GM19035 (cell line): ENCODE results near the gene ZFHX2.
A peak's percentile ranks its signal among the peaks of the same experiment; 100 is the strongest.

Experiments used
- ATAC-seq: cut with Tn5 transposase; IDR thresholded peaks from one replicate; pipeline ENCODE4 v1.9.1; 2021; ENCODE audit not compliant: unreplicated experiment

Gene ZFHX2

DNA sequence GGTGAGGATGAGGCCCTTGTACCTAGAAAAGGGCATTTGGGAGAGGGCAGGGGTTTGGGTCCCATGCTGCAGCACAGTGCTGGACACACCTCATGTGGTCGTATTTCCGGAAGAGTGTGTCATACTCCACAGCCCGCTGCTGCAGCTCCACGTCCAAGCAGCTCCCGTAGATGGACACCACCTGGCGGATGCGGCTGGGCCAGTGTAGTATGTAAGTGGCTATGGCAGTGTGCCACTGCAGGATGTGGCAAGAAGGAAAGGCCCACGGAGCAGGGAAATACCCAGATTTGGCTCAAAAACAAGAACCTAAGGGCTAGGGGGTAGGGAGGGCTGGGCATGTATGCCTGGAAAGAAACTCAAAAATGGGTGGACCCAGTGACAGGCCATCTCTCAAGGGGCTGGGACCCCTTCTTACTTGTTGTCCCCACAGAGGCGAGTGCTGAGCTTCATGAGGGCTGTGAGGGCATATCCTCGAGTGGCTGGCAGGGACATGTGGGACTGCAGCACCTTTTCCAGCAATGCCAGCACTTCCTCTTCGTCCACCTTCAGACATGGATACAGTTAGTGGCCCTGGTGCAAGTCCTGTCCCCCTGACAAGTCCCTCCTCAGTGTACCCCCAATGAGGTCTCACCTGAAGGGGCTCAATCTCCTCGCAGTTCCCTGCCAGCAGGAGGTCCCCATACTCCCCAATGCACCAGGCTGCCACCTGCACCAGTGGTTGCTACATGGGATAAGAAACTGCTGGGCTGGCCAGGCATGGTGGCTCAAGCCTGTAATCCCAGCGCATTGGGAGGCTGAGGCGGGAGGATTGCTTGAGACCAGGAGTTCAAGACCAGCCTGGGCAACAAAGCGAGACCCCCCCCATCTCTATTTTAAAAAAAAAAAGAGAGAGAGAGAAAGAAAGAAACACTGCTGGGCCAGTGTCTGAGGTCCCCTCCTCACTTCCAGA is 10.6 kb upstream of the ZFHX2 start:
- no peak for ATAC-seq

DNA sequence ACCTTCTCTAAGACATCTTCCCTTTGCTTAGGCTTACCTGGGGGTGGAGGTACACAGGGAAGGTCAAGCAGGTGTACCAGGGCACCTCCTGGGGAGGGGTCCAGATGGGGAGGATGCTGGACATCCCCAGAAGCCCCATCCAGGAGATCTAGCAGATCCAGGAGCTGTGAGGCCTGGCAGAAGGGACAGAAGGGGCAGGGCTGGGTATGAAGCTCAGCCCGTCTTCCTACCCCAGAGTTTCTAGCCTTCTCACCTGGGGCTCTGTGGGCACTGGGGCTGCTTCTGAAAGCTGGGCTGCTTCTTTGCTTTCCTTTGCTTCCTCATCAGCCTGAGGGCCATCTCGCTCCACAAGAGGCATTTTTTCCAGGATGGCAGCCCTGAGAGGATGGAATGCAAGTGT is 9.7 kb upstream of the ZFHX2 start:
- no peak for ATAC-seq

DNA sequence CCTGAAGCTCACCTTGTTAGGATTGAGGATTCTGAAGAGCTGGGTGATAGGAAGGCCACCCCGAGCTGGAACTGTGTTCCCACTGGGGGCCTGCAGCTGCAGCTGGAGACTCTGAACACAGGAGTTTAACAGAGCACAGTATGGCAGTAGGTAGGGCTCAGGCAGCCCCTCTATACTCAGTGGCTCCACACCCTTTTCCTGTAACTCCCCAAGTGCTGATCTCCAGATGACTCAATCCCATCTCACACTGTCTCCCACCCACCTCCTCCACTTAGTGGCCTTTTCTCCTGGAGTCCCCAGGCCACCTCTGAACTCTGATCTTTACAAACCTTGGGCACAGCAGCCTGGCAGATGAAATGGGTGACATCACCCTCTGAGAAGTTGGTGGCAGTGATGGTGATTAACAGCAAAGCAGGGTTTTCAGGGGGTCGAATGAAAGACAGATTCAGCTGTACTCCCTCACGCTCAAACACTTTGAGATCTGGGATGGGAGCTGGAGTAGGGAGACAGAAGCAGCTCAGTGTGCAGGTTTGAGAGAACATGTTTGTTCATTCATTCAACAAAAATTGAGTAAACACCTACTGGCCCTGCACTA is 8.5 kb upstream of the ZFHX2 start:
- no peak for ATAC-seq

DNA sequence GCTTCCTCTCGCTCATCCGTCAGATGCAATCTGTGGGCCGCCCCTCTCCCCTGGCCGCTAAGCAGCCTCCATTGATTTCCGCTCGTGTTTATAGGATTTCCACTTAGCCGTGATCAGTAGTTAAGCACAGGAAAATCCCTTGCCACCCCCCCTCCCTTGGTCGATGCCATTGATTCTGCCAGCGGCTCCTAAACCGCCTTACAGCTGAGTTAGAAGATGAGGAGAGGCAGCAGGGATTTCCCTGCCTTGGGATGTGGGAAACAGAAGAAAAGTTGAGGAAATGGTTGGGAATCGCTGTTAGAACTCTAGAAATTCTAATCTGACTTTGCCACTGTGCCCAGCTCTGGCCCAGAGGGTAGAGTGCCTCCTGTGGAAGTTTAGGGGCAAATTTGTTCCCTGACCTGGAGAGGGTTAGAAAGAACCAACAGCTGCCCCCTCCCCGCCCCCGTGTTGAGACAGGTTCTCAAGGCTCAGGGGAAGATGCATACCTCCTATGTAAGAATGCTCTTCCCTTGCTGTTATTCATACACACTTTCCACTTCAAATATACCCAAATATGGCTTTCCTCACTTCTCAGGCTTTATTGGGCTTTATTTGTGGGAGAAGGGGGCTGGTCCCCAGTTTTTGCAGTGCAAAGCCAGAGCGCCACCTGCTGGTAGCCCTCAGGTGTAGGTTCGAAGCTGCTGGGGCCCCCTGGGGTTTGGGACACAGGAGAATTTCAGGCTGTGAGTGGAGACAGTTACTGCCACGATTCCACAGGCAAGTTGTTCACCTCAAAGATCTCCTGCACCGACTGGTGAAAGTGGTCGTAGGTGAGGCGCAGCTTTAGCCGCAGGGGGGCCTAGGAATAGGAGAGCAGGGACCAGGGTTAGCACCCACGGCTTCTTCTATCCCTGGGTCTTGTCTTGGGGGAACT is 7.7 kb upstream of the ZFHX2 start:
- no peak for ATAC-seq

DNA sequence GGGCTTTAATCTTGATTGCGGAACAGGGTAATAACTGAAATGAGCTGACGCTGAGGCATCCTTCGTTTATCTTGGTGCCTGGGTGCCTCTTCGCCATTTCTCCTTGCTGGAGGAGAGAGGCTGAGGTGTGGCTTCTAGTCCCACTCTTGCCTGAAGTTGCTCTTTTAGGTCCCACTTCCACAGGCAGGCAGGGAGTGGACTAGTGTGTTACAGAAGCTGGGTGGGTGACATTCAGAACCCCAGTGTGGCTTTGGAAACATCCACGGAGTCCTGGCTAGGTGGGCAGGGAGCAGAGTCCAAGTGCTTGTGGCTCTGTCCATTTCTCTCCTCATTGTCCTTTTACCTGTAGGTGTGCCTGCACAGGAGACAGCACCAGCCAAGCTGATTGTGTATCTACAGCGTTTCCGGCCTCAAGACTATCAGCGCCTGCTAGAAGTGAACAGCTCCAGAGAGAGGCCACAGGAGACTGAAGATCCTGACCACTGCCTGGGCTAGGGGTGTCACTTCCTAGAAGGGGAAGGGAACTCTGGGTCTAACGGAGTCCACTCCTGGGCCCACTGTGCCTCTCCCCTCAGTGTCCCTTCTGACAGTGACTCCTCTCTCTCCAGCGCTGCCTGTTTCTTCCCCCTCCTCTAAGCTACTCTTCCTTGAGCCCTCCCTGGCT is 6.9 kb upstream of the ZFHX2 start:
- ATAC-seq: no peak

DNA sequence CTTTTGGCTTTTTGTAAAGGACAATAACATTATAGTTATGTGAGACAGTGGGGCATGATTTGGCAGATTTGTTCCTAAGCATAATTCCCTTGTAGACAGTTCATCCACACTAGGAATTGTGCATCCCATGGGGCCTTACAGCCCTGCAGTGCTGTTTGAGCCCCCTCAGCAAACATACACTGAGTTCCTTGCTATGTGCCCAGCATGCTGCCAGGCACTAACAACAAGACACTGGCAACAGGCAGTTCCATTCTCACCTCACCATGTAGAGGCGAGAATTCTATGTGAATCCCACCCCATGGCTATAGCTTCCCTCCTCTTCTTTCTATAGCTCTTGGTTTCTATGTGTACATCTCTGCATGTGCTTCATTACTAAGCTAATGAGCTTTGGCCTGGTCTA is 6.4 kb upstream of the ZFHX2 start:
- ATAC-seq: no peak

DNA sequence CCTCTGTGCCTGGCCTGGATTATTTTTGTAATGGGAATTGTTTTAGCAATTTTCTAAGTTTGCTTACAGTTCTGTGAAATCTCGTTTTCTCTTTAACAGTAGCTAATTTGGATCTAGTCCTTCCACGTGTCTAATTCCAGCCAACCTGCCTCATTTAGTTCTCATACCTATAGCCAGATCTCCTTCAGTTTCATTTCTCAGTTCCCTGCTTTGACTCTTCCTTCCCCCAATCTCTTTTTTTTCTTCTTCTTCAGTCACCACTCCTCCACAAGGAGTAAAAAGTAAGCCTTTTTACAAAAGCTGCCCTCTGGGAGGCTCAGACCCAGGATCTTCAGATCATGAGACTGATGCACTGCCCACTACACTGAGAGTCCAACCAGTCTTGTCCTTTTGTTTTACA is 6.0 kb upstream of the ZFHX2 start:
- ATAC-seq: no peak

DNA sequence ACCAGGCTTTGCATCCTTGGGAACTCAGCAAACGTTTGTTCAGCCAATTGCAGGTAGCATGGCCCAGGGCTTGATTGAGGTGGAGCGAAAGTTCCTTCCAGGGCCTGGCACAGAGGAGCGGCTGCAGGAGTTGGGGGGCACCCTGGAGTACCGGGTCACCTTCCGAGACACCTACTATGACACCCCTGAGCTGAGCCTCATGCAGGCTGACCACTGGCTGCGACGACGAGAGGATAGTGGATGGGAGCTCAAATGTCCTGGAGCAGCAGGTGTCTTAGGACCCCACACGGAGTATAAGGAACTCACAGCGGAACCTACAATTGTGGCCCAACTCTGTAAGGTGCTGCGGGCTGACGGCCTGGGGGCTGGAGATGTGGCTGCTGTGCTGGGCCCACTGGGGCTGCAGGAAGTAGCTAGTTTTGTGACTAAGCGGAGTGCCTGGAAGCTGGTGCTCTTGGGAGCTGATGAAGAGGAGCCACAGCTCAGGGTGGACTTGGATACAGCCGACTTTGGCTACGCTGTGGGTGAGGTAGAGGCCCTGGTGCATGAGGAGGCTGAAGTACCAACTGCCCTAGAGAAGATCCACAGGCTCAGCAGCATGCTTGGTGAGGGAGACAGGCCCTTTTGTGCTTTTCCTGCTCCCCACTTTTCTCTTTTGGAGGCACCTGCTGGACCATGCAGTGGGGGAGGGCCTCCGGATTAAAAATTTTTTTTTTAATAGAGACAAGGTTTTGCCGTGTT is 5.3 kb upstream of the ZFHX2 start:
- ATAC-seq: no peak

DNA sequence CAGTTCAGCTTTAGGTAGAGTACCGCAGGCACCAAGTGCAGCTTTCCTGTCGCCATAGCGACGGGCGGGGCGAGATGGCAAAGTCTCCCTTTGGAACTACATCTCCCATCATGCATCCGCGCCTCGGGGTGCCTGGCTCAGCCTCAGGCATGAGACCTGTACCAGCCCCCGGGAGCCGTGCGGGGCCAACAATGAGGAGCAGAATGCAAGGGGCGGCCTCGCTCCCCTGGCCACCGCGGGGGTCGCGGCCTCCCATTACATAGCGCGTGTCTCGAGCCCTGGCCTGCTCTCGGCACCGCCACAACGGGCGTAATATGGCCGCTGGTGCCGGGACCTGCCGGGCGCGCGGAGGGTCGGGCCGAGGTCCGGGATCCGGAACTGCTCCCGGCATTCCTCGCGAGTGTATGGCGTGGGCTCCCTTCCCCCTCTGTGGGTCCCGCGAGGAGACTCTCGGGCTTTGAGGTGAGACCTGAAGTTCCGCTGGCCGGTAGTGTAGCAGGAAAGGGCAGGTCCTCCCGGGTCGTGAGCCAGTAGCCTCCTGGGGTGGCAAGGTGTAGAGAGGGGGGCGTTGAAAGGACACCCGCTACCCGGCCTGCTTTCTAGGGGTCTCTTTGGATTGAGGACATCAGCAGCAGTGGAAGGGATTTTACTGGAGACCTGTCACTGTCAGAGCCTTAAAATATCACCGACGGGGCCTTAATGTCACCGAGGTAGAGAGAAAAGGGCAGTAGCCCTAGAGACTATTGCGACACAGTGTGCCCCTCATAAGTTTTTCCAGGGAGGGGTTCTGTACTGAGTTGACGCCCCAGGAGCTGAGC is 4.5 kb upstream of the ZFHX2 start, which contains the start of gene THTPA:
Gene THTPA, plus strand, starts transcription at position 390 of the 818 bp plus-strand sequence. CDS start 487 bp downstream, outside the sequence.
- ATAC-seq: peak; percentile 83

DNA sequence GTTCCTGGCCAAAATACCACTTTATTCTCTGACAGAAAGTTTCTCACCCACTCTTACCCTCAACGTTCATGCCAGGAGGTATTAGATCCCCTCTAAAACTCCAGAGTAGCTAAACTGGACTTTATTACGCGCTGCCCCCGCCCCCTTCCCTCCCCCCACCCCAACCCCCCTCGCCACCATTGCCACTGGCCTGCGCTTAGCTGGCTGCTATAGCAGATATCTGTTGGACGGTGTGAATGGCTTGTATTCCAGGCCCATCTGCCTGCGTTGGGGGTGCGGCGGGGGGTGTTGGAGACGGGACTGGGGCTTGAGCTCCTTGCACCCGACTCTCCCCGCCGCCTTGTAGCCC is 3.9 kb upstream of the ZFHX2 start:
- ATAC-seq: no peak

DNA sequence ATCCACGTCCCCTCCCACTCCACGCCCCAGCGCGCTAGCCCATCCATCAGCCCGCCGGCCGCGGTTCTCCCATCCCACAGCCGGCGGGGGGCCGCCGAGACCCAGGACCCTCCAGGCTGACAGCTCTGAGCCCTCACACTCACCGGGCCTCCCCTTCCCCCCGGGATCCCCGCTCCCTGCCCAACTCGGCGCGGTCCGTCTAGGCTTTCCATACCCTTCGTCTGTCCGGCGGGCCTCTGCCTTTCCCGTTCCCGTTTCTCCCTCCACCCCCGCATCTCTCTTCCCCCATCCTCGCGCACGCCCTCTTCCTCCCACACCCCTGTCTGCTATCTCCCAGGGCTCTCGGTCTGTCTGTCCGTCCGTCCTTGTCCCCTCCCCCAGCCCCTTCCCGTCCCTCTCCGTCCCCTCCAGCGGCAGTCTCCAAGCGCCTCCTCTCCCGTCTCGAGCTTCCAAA is 726 bp downstream of the ZFHX2 start:
- no peak for ATAC-seq

DNA sequence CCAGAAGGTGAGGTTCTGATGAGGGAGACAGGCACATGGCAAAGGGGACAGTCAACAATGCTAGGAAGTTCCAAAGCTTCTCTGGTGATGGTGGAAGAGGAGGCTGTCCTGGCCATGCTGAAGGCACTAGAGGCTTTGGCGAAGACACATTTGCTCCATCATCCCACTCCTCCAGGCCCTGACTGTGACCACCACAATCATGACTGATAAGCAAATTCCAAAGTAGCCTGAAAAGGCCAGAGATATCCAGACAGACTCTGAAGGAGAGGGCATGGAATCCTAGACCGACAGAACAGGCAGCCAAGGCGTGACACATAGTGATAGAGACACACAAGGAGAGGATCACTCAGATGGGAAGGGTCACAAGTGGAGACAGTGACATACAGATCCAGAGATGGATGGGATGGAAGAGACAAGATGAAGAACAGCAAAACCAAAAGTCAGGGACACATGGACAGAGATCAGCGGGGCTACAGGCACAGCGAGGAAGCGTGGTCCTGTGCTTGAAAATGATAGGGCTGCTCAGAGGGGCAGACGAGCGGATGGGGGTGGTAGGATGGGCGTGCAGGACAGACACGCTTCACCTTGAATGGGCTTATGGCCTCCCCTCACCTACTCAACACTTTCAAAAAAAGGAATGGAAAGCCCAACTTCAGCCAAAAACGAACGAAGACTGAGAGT is 1.3 kb downstream of the ZFHX2 start:
- no peak for ATAC-seq

DNA sequence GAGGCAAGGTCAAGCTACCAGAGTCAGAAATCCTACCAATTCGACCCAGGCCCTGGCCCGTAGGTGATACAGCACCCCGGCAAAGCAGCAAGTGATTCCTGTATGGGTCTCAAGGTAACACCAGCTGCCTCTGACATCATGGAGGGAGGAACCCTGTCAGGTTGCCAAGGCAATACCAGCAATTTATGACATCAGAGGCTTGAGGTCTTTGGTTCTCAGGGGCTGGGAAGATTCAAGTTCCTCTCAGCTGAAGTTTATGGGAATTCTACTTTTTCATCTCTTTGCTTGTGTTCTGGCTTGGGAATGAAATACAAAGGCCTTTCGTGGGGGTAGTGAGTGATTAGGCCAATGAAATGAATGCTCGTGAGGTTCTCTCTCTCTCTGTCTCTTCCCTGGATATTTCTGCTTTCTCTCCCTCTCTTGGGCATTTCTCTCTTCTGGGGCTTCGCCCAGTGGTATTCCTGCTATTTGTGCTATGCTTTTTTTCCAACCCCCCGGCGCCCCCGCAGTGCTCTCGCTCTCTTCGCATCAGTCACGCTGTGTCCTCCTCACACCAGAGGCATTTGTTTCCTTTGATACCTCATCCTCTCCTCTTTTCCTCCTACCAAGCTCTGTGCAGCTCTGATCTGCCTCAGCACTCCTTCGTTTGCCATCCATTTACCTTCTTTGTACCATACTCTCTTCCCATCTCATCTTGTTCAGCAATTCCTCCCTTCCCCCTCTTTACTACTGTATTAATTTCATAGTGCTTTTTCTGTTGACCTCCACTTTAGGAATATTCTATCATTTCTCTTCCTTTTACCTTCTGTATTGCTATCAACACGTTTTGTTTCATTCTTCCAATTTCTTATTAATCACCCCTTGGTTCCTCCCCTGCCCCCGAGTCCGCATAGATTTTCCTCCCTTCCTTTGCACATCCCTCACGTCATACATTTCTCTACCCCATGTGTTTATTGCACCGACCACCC is 2.9 kb downstream of the ZFHX2 start:
- no peak for ATAC-seq

DNA sequence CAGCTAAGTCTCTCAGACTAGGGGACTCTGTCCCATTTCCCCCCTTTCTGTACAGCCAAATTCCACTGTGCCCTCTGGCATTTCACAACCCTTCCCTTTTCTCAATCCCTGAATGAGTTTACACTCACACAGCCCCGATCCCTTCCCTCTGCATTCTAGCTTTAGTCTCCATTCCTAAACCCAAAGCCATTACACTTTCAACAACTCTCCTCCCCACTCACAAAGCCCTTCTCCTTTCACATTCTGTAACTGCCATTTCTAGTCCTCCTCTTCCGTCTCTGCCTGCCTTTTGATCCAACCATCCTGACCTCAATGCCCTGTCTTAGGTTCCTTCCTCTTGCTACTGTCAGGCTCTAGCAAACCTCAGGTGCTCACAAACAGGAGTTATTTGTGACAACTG is 3.6 kb downstream of the ZFHX2 start:
- no peak for ATAC-seq

DNA sequence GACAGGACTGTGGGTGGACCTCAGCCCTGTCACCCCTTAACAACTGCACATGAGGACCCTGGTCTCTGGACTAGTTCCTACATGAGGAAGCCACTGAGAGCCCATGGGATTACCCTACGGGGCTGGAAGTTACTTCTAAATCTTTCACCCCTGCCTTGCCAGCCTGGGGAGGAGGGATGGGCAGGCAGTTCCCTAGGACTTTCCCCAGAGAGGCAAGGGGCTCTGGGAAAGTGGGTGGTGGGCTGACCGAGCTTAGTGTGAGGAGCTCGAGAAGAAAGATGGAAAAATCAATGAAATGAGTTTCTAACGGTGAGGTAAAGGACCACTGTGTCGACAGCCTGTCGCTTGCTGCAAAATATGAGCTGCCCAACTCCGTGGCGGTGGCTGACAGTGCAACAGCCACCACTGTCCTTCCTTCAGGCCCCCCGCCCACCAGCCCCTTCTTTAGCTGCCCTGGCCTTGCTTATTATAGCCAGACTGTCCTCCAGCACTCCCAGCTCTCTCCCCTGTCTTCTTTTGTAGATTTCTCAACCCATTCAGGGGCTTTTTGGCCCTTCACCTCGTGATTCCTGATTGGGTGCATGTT is 5.0 kb downstream of the ZFHX2 start:
- ATAC-seq: no peak

DNA sequence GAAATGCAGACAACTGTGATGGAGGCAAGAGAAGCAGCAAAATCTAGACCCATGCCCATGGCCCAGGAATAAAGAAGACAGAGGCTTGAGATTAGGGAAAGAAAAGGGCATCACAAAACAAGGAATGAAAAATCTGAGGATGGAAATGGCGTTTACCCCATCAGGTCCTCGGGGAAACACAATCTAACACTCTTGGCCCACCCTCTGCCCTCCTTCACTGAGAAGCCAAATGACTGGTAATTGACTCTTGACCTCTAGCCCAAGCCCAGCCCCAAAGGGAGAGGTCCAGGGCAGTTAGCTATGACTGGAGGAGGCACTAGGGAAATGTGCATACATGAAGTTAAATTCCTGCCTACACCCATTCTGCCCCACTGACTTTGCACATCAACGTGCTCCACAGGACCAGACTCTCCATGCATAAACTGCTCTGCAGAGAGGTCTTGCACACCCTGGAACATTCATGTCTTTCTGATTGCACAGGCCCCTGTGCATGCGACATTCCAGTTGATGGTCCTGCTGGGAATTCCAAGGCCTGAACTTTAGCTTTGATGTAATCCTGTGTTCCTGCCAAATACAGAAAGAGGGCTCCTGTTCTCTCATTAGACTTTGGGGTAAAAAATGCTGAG is 5.7 kb downstream of the ZFHX2 start:
- no peak for ATAC-seq
